Neural progenitor cell (in vitro differentiated cells): ENCODE measurements around the gene GMDS. TPM values are rescaled to one million over a fixed set of nuclear protein-coding genes. Genes with fewer than 3 reads are reported as not detected.

Source experiments
- DNase-seq: peaks from one replicate; pipeline ENCODE4 v3.0.0-alpha.2; 2016; ENCODE audit warnings: low spot score
- H2AFZ ChIP-seq: fragments of 200-600 bp; sonication (generic); replicated peaks from 2 replicates; pipeline ENCODE4 v1.6.1; 2016; ENCODE audit warnings: antibody characterized with exemption
- H3F3A ChIP-seq: fragments of 200-600 bp; sonication (generic); 2 replicates; pipeline ENCODE4 v1.6.1; 2016; ENCODE audit warnings: antibody characterized with exemption, low read depth
- H3K27ac ChIP-seq: fragments of 200-600 bp; sonication (generic); 2 replicates; pipeline ENCODE4 v1.5.1; 2016; ENCODE audit warnings: mild to moderate bottlenecking
- H3K27me3 ChIP-seq: fragments of 200-600 bp; sonication (generic); 2 replicates; pipeline ENCODE4 v1.6.1; 2016; ENCODE audit warnings: mild to moderate bottlenecking, moderate library complexity
- H3K36me3 ChIP-seq: fragments of 200-600 bp; sonication (generic); 2 replicates; pipeline ENCODE4 v1.5.1; 2016
- H3K4me1 ChIP-seq: fragments of 200-600 bp; sonication (generic); 2 replicates; pipeline ENCODE4 v1.6.1; 2016; ENCODE audit warnings: mixed run types
- H3K4me2 ChIP-seq: fragments of 200-600 bp; sonication (generic); 2 replicates; pipeline ENCODE4 v1.6.1; 2016
- H3K4me3 ChIP-seq: fragments of 200-600 bp; sonication (generic); 2 replicates; pipeline ENCODE4 v1.5.1; 2016
- H3K79me2 ChIP-seq: fragments of 200-600 bp; sonication (generic); 2 replicates; pipeline ENCODE4 v1.6.1; 2016; ENCODE audit warnings: low read depth
- H3K9ac ChIP-seq: fragments of 200-600 bp; sonication (generic); 2 replicates; pipeline ENCODE4 v1.6.1; 2016
- H3K9me3 ChIP-seq: fragments of 200-600 bp; sonication (generic); 2 replicates; pipeline ENCODE4 v1.5.1; 2016; ENCODE audit warnings: low read depth
- H4K20me1 ChIP-seq: fragments of 200-600 bp; sonication (generic); 2 replicates; pipeline ENCODE4 v1.6.1; 2016; ENCODE audit warnings: low read depth
- H3K27ac Mint-ChIP-seq: 3 replicates; pipeline ENCODE4 v1.8.0; 2021; ENCODE audit warnings: mixed read lengths
- H3K27me3 Mint-ChIP-seq: 2 replicates; pipeline ENCODE4 v1.8.0; 2022; ENCODE audit warnings: low read depth, mild to moderate bottlenecking, inconsistent platforms, moderate library complexity, mixed read lengths; ENCODE audit not compliant: insufficient read depth
- H3K36me3 Mint-ChIP-seq: 3 replicates; pipeline ENCODE4 v1.8.0; 2021; ENCODE audit warnings: mixed read lengths
- H3K4me1 Mint-ChIP-seq: 3 replicates; pipeline ENCODE4 v1.8.0; 2021; ENCODE audit warnings: mixed read lengths
- H3K4me3 Mint-ChIP-seq: 3 replicates; pipeline ENCODE4 v1.8.0; 2021; ENCODE audit warnings: mild to moderate bottlenecking, moderate library complexity, mixed read lengths
- H3K9me3 Mint-ChIP-seq: 3 replicates; pipeline ENCODE4 v1.8.0; 2020; ENCODE audit warnings: mixed read lengths
- CTCF ChIP-seq: fragments of 200-600 bp; sonication (generic); IDR thresholded peaks from 2 replicates; pipeline ENCODE4 v1.5.1; 2017; ENCODE audit warnings: antibody characterized with exemption, mild to moderate bottlenecking
- EZH2 ChIP-seq: fragments of 200-600 bp; sonication (generic); IDR thresholded peaks from 2 replicates; pipeline ENCODE4 v1.6.1; 2017; ENCODE audit warnings: antibody characterized with exemption, mild to moderate bottlenecking, moderate library complexity
- EZH2phosphoT487 ChIP-seq: fragments of 200-600 bp; sonication (generic); IDR thresholded peaks from 2 replicates; pipeline ENCODE4 v1.6.1; 2017; ENCODE audit warnings: antibody characterized with exemption
- total RNA-seq: library from RNA; depleted of rRNA; stranded (reverse); fragments of >200 nt; gene quantifications from 2 replicates; pipeline ENCODE4 v1.2.3, GENCODE V29; 2015; ENCODE audit warnings: low replicate concordance

GMDS gene
- total RNA-seq, 1 donor from 2014 or later: 22.6 TPM

- Histone ChIP-seq H4K20me1 (no peaks in the 10 kb centered on the region), H3K9ac (no peak overlapping the region), H3K4me2 (no peak overlapping the region), H3K9me3 (no peaks in the 10 kb centered on the region), H3K36me3 (no peaks in the 10 kb centered on the region), H2AFZ (no peak overlapping the region), H3K4me3 (no peak overlapping the region), H3K4me1 (peaks cover 9% of the 10 kb centered on the region), H3K27me3 (no peaks in the 10 kb centered on the region), H3F3A (no peaks in the 10 kb centered on the region), H3K79me2 (no peaks in the 10 kb centered on the region), H3K27ac (no peak overlapping the region)
- Mint-ChIP-seq H3K4me1 (peaks cover 11% of the 10 kb centered on the region), H3K36me3 (peaks cover 2% of the 10 kb centered on the region), H3K27ac (no peak overlapping the region), H3K4me3 (no peak overlapping the region), H3K9me3 (peaks cover 2% of the 10 kb centered on the region), H3K27me3 (peaks cover 9% of the 10 kb centered on the region)
- TF ChIP-seq EZH2 (no peak), EZH2phosphoT487 (no peak), CTCF (no peak)
- no peak for DNase-seq
These were observed 393.5 kb downstream of the GMDS start for GRCh38 chr6:1851681-1852456.

- Mint-ChIP-seq H3K27ac (no peak overlapping the region), H3K9me3 (peaks cover 12% of the 10 kb centered on the region)
- peaks cover 6% of the 10 kb centered on the region for H3K4me1 ChIP-seq
These were observed 394.6 kb downstream of the GMDS start for GRCh38 chr6:1850840-1851157.

GRCh38 chr6:1850121-1850839 lies 395.1 kb downstream of the GMDS start:
- Histone ChIP-seq H3K4me3 (no peak overlapping the region), H2AFZ (no peak overlapping the region), H3K9ac (no peak overlapping the region), H4K20me1 (no peaks in the 10 kb centered on the region), H3K27me3 (no peaks in the 10 kb centered on the region), H3K36me3 (no peaks in the 10 kb centered on the region), H3K27ac (no peak overlapping the region), H3K4me1 (peaks cover 6% of the 10 kb centered on the region), H3K79me2 (no peaks in the 10 kb centered on the region), H3F3A (no peaks in the 10 kb centered on the region), H3K9me3 (peaks cover 6% of the 10 kb centered on the region), H3K4me2 (no peak overlapping the region)
- H3K4me1 Mint-ChIP-seq: peaks cover 2% of the 10 kb centered on the region
- DNase-seq: no peak
- H3K27me3 Mint-ChIP-seq: peaks cover 7% of the 10 kb centered on the region
- H3K27ac Mint-ChIP-seq: no peak overlapping the region
- peaks cover 15% of the 10 kb centered on the region for H3K9me3 Mint-ChIP-seq
- H3K4me3 Mint-ChIP-seq: no peak overlapping the region
- no peak for TF ChIP-seq EZH2
- no peak for TF ChIP-seq CTCF
- peaks cover 2% of the 10 kb centered on the region for H3K36me3 Mint-ChIP-seq

More at GRCh38 chr6:1850840-1851157, 394.6 kb downstream of the GMDS start:
- Mint-ChIP-seq H3K4me1 (peaks cover 4% of the 10 kb centered on the region), H3K27me3 (peaks cover 7% of the 10 kb centered on the region), H3K36me3 (peaks cover 2% of the 10 kb centered on the region), H3K4me3 (no peak overlapping the region)
- no peaks in the 10 kb centered on the region for H3K79me2 ChIP-seq
- TF ChIP-seq CTCF (no peak), EZH2 (no peak), EZH2phosphoT487 (no peak)
- H3K27ac ChIP-seq: no peak overlapping the region
- H3K9ac ChIP-seq: no peak overlapping the region
- H3F3A ChIP-seq: no peaks in the 10 kb centered on the region
- H3K27me3 ChIP-seq: no peaks in the 10 kb centered on the region
- H2AFZ ChIP-seq: no peak overlapping the region
- H4K20me1 ChIP-seq: no peaks in the 10 kb centered on the region
- no peak for DNase-seq
- H3K36me3 ChIP-seq: no peaks in the 10 kb centered on the region
- H3K9me3 ChIP-seq: peaks cover 1% of the 10 kb centered on the region
- no peak overlapping the region for H3K4me2 ChIP-seq
- H3K4me3 ChIP-seq: no peak overlapping the region
